SK-N-SH (cell line): ENCODE results near the gene ADAD2. TPM values are rescaled to one million over a fixed set of nuclear protein-coding genes. Genes with fewer than 3 reads are reported as not detected.

Source experiments
- CTCF ChIA-PET: fragments of 300-600, 350-600 bp; formaldehyde crosslinking; extraction: SDS; loops from one replicate; lab custom pipeline; 2021; lab: Yijun Ruan, JAX
- POLR2A ChIA-PET: fragments of 350-600 bp; sonication (Branson Sonifier 250); formaldehyde crosslinking; extraction: SDS; loops from one replicate; lab custom pipeline; 2020; ENCODE audit warnings: antibody characterized with exemption, inconsistent platforms; lab: Yijun Ruan, JAX
- DNase-seq: peaks from one replicate; pipeline ENCODE4 v3.0.0; 2012
- H2AFZ ChIP-seq: fragments of 200-600 bp; sonication (generic); 2 replicates; pipeline ENCODE4 v1.8.1; 2016; ENCODE audit warnings: antibody characterized with exemption, mild to moderate bottlenecking, low read depth
- H3F3A ChIP-seq: fragments of 200-600 bp; sonication (generic); replicated peaks from 2 replicates; pipeline ENCODE3; 2016; ENCODE audit warnings: antibody characterized with exemption, mild to moderate bottlenecking; ENCODE audit not compliant: insufficient read depth
- H3K27ac ChIP-seq, 2 experiments: fragments of 200-500 bp in 1 of 2; fragments of 200-600 bp in 1 of 2; sonication (Bioruptor generic) in 1 of 2; sonication (generic), shearing (Covaris generic) in 1 of 2; 2 replicates each; pipeline versions ENCODE4 v1.5.1 to v1.6.1; 2014 to 2016; ENCODE audit warnings: low read depth in 2 of 2, inconsistent platforms in 1 of 2, low read length in 1 of 2, mild to moderate bottlenecking in 1 of 2, mixed read lengths in 1 of 2
- H3K27me3 ChIP-seq: fragments of 200-600 bp; sonication (generic), shearing (Covaris generic); 2 replicates; pipeline ENCODE4 v1.6.1; 2016; ENCODE audit warnings: mixed run types; ENCODE audit not compliant: insufficient read depth
- H3K36me3 ChIP-seq, 2 experiments: fragments of 200-500 bp in 1 of 2; fragments of 200-600 bp in 1 of 2; sonication (Bioruptor generic) in 1 of 2; sonication (generic) in 1 of 2; replicated peaks in 1 of 2; 2 replicates each; pipeline versions ENCODE3 to v1.5.1; 2014 to 2016; ENCODE audit warnings: low read length in 1 of 2, mild to moderate bottlenecking in 1 of 2; ENCODE audit not compliant: insufficient read depth in 2 of 2, control insufficient read depth in 1 of 2
- H3K4me1 ChIP-seq, 2 experiments: fragments of 200-500 bp in 1 of 2; fragments of 200-600 bp in 1 of 2; sonication (Bioruptor generic) in 1 of 2; sonication (generic), shearing (Covaris generic) in 1 of 2; 2 replicates each; pipeline versions ENCODE4 v1.5.1 to v1.6.1; 2014 to 2016; ENCODE audit warnings: low read depth in 1 of 2, low read length in 1 of 2, mixed run types in 1 of 2; ENCODE audit not compliant: insufficient read depth in 2 of 2, control insufficient read depth in 1 of 2
- H3K4me2 ChIP-seq: fragments of 200-600 bp; sonication (generic), shearing (Covaris generic); 2 replicates; pipeline ENCODE4 v1.6.1; 2017; ENCODE audit warnings: mixed run types
- H3K4me3 ChIP-seq, 2 experiments: fragments of 200-500 bp in 1 of 2; fragments of 200-600 bp in 1 of 2; sonication (Bioruptor generic) in 1 of 2; sonication (generic), shearing (Covaris generic) in 1 of 2; 2 replicates each; pipeline versions ENCODE4 v1.5.1 to v1.8.1; 2014 to 2016; ENCODE audit warnings: low read depth in 2 of 2, inconsistent platforms in 1 of 2, low read length in 1 of 2, mild to moderate bottlenecking in 1 of 2, mixed read lengths in 1 of 2, moderate library complexity in 1 of 2
- H3K79me2 ChIP-seq: fragments of 200-600 bp; sonication (generic); 2 replicates; pipeline ENCODE4 v1.8.1; 2017; ENCODE audit warnings: mild to moderate bottlenecking; ENCODE audit not compliant: insufficient read depth
- H3K9ac ChIP-seq: fragments of 200-600 bp; sonication (generic); 2 replicates; pipeline ENCODE4 v1.6.1; 2017; ENCODE audit warnings: mixed run types
- H3K9me2 ChIP-seq: fragments of 200-600 bp; sonication (generic); 2 replicates; pipeline ENCODE4 v1.6.1; 2017; ENCODE audit warnings: mixed run types
- H3K9me3 ChIP-seq: fragments of 200-600 bp; sonication (generic); 2 replicates; pipeline ENCODE4 v1.6.1; 2017; ENCODE audit warnings: mixed run types, mild to moderate bottlenecking, moderate library complexity
- H4K20me1 ChIP-seq: fragments of 200-600 bp; sonication (generic); 2 replicates; pipeline ENCODE4 v1.6.1; 2017; ENCODE audit warnings: mild to moderate bottlenecking, mixed run types; ENCODE audit not compliant: insufficient read depth
- CTCF ChIP-seq: fragments of 200-600 bp; sonication (generic); IDR thresholded peaks from 2 replicates; pipeline ENCODE4 v1.6.1; 2017; ENCODE audit warnings: antibody characterized with exemption, mild to moderate bottlenecking, moderate library complexity
- ELF1 ChIP-seq: IDR thresholded peaks from 2 replicates; pipeline ENCODE4 v1.4.0; 2012
- FOXM1 ChIP-seq: IDR thresholded peaks from 2 replicates; pipeline ENCODE4 v1.4.0; 2012; ENCODE audit warnings: low read depth, mild to moderate bottlenecking
- IRF3 ChIP-seq: fragments of 150-350 bp; IDR thresholded peaks from 2 replicates; pipeline ENCODE4 v1.6.1; 2016; ENCODE audit warnings: mild to moderate bottlenecking, low read depth, low read length
- JUND ChIP-seq: IDR thresholded peaks from 2 replicates; pipeline ENCODE4 v1.4.0; 2012
- MEF2A ChIP-seq: IDR thresholded peaks from 2 replicates; pipeline ENCODE4 v1.4.0; 2012; ENCODE audit warnings: low read depth, borderline replicate concordance
- MXI1 ChIP-seq: IDR thresholded peaks from 2 replicates; pipeline ENCODE4 v1.6.1; 2012; ENCODE audit warnings: mild to moderate bottlenecking, low read depth, low read length, improper control_type of control experiment
- NRF1 ChIP-seq: IDR thresholded peaks from 2 replicates; pipeline ENCODE4 v1.6.1; 2012; ENCODE audit warnings: low read depth, mild to moderate bottlenecking, low read length
- RFX5 ChIP-seq: IDR thresholded peaks from 2 replicates; pipeline ENCODE4 v1.6.1; 2012; ENCODE audit warnings: mild to moderate bottlenecking, improper control_type of control experiment, low read length
- SIN3A ChIP-seq: IDR thresholded peaks from 2 replicates; pipeline ENCODE4 v1.6.1; 2012; ENCODE audit warnings: low read depth, mild to moderate bottlenecking, low read length, moderate library complexity, borderline replicate concordance
- SMC3 ChIP-seq: IDR thresholded peaks from 2 replicates; pipeline ENCODE4 v1.6.1; 2012; ENCODE audit warnings: low read depth, low read length, improper control_type of control experiment
- USF2 ChIP-seq: fragments of 150-350 bp; IDR thresholded peaks from 2 replicates; pipeline ENCODE4 v1.6.1; 2017; ENCODE audit warnings: antibody characterized with exemption, low read length, low read depth, borderline replicate concordance
- WGBS: methylation state at CpG from one replicate; pipeline ENCODE4 v1.1.6; 2017; ENCODE audit warnings: low lambda C conversion rate; 5-methylcytosine and 5-hydroxymethylcytosine counted together
- polyA plus RNA-seq, 3 experiments: library from polyadenylated mRNA; depleted of rRNA; stranded (reverse); fragments of >200 nt; gene quantifications; 2 replicates each; pipeline ENCODE4 v1.2.3, GENCODE V29; 2012

The ADAD2 gene
- polyA plus RNA-seq, 1 of the 3 experiments (the other 2 are of a cell fraction) = not detected

GRCh38 chr16:84144209-84144858 lies 46.6 kb upstream of the ADAD2 start:
- Histone ChIP-seq H3K9me2 (no peaks in the 10 kb centered on the region), H3K4me1 (peaks cover 0 to 5% of the 10 kb centered on the region in 2 experiments; a peak in 1 of 4 replicates), H3K27me3 (peaks cover 8% of the 10 kb centered on the region; the same call in 1 of the 2 replicates), H3K4me3 (peak overlapping the region; percentile 70 to 76), H4K20me1 (peaks cover 5% of the 10 kb centered on the region), H3K9me3 (no peaks in the 10 kb centered on the region), H3K9ac (peak overlapping the region; percentile 68), H3K4me2 (peak overlapping the region; percentile 96), H3K27ac (peak overlapping the region; percentile 42 to 54; a peak in 2 of 4 replicates), H2AFZ (peak overlapping the region; percentile 87; the same call in 1 of the 2 replicates), H3K79me2 (peaks cover 49% of the 10 kb centered on the region), H3K36me3 (no peaks in the 10 kb centered on the region), H3F3A (no peaks in the 10 kb centered on the region)
- DNase-seq = peak; percentile 67
- no peak for TF ChIP-seq ELF1
- TF ChIP-seq IRF3 = no peak
- TF ChIP-seq JUND = no peak
- TF ChIP-seq NRF1 = 0 out of 2 replicates have a peak, but pooled peaks have one; percentile 16
- no peak for TF ChIP-seq MEF2A
- peak; percentile 40 for TF ChIP-seq CTCF
- TF ChIP-seq USF2 = no peak
- no peak for TF ChIP-seq FOXM1
- peak; percentile 38; the same call in 1 of the 2 replicates for TF ChIP-seq MXI1
- TF ChIP-seq SIN3A = no peak
- no peak for TF ChIP-seq SMC3
- no peak for TF ChIP-seq RFX5
- WGBS = 2% methylated on average over 32 of the region's 39 CpGs
- CTCF ChIA-PET = interaction anchor here (1.0 to 2.2 kb wide), 5 partner anchors 12 to 43 kb away, joined by 4 to 8 read pairs (median 5); partner anchors contain the start of genes MBTPS1 and TAF1C
- POLR2A ChIA-PET = interaction anchor here (1.5 kb wide), 1 partner anchor 28 kb away, joined by 9 read pairs; the partner anchor contains the start of gene MBTPS1
